RPMI7951 (cell line): ENCODE data around the gene TNFAIP8L3. TPM values are rescaled to one million over a fixed set of nuclear protein-coding genes. Genes with fewer than 3 reads are reported as not detected.

Source experiments
- total RNA-seq: library from RNA; depleted of rRNA; stranded (reverse); fragments of >200 nt; shearing (Covaris generic); gene quantifications from 2 replicates; pipeline ENCODE4 v1.2.3, GENCODE V29; 2014; rRNA removed

The TNFAIP8L3 gene
- total RNA-seq, 1 experiment from 2014 or later: 0.48 TPM

Other genes with a start within 250 kb of the TNFAIP8L3 start
- gene AP4E1, start 186.2 kb downstream of the TNFAIP8L3 start, total RNA-seq: 11.2 and 11.7 TPM in 2 replicates
- 0.48 and 0.59 TPM in 2 replicates for gene CYP19A1, start 243.7 kb upstream of the TNFAIP8L3 start, total RNA-seq
- gene GLDN, start 246.7 kb upstream of the TNFAIP8L3 start, total RNA-seq: 0.48 and 0.78 TPM in 2 replicates